GM21825 (cell line): ENCODE measurements around the gene ZP4.

Source experiments
- ATAC-seq: cut with Tn5 transposase; IDR thresholded peaks from one replicate; pipeline ENCODE4 v1.9.1; 2021; ENCODE audit warnings: mild to moderate bottlenecking, moderate library complexity; ENCODE audit not compliant: unreplicated experiment

ZP4 gene, protein sequence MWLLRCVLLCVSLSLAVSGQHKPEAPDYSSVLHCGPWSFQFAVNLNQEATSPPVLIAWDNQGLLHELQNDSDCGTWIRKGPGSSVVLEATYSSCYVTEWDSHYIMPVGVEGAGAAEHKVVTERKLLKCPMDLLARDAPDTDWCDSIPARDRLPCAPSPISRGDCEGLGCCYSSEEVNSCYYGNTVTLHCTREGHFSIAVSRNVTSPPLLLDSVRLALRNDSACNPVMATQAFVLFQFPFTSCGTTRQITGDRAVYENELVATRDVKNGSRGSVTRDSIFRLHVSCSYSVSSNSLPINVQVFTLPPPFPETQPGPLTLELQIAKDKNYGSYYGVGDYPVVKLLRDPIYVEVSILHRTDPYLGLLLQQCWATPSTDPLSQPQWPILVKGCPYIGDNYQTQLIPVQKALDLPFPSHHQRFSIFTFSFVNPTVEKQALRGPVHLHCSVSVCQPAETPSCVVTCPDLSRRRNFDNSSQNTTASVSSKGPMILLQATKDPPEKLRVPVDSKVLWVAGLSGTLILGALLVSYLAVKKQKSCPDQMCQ

GRCh38 chr1:237890822-237891221 is at the start of gene ZP4:
TSS of gene ZP4 (minus strand) at chr1:237890922. CDS start at chr1:237890635, 287 bp downstream.
- no peak for ATAC-seq

DNA sequence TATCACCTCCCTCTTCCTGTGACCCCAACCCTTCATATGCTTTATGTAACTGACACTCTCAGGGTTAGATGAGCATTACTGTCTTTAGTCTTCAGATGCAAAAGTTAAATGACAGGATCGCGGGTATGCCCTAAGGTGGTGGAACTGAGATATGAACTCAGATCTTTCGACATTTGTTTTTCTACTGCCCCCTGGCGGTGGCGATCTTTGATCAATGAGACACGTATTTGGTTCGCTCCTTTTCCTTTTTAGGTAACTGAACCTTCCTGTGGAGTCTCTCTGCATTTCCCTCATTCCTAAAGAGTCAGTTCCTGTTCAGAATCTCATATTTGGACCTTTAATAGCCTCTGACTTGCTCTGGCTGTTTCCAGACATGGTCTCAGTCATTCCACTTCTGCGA is 47.8 kb upstream of the ZP4 start:
- no peak for ATAC-seq

DNA sequence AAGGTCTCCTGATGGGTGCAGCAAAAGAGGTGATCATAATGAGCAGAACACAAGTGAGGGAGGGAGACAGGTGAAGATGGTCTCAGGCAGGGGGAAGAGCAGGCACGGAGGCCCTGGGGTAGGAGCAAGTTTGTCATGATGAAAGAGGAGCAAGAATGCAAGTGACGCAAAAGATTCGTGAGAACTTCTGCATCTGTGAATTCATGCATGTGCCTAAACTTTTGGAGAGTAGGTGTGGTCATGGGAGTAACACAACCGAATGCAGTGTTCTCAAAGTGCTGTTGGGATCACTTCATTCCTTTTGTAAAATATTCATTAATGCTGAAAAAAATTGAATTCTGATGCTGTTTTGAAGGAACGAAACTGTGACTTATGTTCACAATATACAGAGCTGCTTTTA is 47.3 kb upstream of the ZP4 start:
- ATAC-seq, result no peak

DNA sequence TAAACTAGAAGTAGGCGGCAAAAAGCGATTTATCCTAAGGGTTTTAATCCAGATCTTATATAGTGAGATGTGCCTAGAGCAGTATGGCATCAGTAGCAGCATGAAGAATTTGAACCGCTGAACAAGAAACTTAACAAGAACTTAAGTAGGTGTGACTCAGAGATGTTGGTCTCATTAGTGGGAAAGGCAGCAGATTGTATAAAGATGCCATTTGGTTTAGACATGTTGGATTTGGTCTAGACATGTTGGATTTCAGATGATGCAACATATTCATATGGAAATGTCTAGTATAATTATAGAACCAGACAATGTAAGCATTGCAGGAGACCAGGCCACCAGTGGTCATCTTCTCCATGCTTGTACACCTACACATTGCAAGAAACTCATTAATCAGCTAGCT is 42.1 kb upstream of the ZP4 start:
- ATAC-seq, result no peak

GRCh38 chr1:237931581-237931980 is 40.9 kb upstream of the ZP4 start:
- ATAC-seq, result no peak

GRCh38 chr1:237927198-237927597 is 36.5 kb upstream of the ZP4 start:
- no peak for ATAC-seq

DNA sequence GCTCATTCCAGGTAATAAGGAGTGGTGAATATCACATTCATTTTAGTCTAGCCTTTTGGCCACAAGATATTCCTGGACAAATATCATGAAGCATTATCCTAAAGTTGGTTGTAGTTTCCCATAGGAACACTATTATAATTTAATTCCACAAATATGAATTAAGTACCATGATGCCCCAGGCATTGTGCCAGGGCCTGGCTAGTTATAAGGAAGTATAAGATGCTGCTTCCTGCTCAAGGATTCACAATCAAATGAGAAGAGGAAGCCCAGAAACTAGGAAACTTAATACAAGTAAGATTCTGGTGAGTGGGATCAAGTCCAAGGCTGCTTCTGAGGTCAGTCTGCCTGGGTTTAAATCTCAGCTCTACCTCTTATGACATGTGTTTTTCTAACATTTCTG is 30.6 kb upstream of the ZP4 start:
- ATAC-seq, result no peak

- no peak for ATAC-seq
These were observed 22.6 kb upstream of the ZP4 start for GRCh38 chr1:237913345-237913744.

- no peak for ATAC-seq
These were observed 21.2 kb upstream of the ZP4 start for GRCh38 chr1:237911911-237912310.

GRCh38 chr1:237910834-237911233 is 20.1 kb upstream of the ZP4 start:
- no peak for ATAC-seq

DNA sequence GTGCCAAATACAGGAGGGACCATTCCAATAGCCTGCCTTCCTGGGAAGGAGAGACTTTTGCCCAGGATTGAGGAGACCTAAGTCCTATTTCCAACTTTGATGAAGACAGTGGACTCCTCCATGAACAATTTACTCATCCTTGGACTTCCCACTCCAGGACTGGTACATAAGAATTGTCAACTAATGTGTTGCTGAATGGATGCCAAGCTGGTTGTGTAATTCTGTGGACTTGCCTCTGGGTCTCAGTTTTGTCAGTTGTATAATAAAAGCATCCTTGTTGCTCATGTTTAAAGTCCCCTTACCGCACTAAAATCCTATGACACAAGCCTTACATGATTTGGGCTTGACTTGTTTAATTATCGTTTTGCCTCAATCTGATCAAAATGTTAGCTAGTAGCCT is 13.2 kb upstream of the ZP4 start:
- no peak for ATAC-seq

DNA sequence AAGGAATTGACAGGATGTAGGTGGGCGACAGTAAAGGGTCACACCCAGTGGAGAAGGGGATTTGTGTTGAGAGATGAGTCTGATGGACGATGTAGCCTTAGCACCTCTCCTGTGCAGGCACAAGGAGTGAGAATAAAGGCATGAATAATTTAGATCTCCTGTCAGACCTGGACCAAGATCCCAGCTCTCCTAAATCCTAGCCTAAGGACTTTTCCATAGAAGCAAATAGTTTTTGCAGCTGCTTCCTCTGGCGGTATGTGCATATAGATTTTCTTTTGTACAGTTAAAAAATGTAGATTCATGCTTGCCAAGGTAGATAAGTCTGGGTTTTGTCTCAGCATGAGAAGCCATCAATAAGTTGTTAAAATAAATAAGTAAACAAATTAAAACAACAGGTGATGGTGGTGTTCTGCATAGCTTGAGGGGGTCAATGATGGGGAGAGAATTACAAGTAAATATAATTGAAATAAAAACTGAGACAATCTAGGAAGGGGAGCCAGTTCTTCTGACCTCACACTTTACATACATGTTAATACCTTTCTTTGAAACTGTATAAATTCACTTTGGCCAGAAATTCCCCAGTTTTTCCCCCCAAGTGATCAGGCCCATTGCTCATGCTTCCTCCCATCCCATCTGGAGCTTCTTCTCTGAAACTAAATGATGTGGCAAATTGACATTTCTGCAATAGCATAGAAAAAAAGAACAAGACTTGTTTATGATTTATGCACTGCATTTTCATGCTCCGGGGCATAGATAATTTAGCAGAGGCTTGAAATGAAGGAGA is 12.4 kb upstream of the ZP4 start:
- ATAC-seq, result no peak

DNA sequence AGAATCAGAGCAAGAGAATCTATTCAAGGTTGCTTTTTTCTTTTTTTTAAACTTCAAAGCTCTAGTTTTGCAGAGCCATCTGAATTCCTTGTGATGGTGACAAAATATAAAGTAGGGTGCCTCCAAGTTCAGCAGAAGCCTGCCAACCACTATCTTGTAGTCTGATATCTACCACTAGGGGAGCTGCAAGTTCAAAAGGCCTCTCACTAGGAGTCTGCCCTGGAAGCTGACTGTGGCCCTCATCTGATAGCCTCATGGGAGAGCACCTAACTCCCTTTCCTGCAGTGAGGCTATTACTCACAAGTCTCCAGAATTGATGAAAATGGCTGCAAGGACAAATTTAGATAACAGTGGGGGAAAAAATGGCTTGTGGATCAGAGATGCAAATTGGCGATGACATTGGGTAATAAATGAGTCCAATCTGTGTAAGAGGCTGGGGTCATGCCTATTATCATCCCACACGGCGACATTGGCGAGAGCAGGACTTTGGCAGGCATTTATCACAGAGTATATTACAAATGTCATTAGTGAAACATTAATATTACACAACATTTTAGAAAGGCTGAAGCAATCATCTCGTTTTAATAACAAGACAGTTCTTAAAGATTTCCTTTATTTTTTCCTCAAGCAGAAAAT is 10.7 kb upstream of the ZP4 start:
- no peak for ATAC-seq

DNA sequence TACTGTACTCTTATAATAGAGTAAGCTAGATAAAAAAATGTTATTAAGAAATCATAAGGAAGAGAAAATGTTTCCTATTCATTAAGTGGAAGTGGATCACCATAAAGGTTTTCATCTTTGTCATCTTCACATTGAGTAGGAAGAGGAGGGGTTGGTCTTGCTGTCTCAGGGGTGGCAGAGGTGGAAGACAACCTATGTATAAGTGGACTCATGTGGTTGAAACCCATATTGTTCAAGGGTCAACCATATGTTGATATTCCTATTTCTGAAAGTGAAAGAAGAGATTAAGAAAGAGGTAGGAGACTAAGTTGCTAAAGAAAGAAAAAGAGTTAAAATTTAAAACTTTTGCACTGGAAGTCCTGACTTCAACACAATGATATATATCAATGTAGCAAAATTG is 4.9 kb upstream of the ZP4 start:
- ATAC-seq, result no peak

DNA sequence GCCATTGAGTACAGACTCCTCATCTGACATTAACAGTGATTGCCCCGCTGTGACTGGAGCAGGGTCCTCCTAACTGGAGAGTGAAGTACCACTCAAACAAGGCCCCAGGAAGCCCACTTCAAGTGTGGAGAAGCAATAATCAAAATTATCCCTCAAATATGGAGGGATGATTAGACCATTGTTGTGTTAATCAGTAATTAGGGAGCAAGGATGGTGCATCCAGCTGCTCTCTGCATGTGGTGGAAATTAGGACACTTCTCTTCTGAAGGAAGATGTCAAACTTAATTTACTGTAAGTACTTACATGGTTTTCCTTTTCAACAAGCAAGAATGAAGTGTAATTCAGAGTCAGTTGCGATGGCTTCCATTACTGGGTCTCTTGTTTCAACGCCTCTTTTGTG is 3.4 kb upstream of the ZP4 start:
- no peak for ATAC-seq

GRCh38 chr1:237891979-237892378 is 1.3 kb upstream of the ZP4 start:
- no peak for ATAC-seq

DNA sequence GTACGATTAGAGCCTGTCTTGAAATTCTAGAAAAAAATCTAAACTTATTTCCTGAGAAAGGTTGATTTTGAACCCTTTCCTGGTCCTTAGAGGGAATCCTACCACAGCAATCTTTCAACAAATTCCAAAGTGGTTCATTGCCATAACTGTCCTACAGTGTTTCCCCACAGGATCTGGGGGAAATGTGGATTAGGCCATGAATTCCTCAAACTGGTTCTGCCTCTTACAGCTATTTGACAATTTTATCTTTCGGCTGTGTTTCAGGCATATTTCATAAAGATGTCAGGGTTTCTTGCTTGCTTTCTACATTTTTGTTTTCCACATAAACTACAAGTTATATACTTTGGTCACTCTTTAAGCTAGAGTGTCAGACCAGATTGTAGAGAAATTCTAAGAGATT is 544 bp upstream of the ZP4 start:
- no peak for ATAC-seq

GRCh38 chr1:237890416-237890815 is 306 bp downstream of the ZP4 start:
- no peak for ATAC-seq

- no peak for ATAC-seq
These were observed 2.6 kb downstream of the ZP4 start for GRCh38 chr1:237888143-237888542.

- no peak for ATAC-seq
These were observed 3.2 kb downstream of the ZP4 start for GRCh38 chr1:237887542-237887941.

- no peak for ATAC-seq
These were observed 6.5 kb downstream of the ZP4 start for GRCh38 chr1:237884237-237884636.

- no peak for ATAC-seq
These were observed 11.5 kb downstream of the ZP4 start for GRCh38 chr1:237879195-237879594.
